ENCODE data around the gene DENND1A.
"Not testable (repeated sequence)": the region's sequence is repeated elsewhere in the genome, so short reads cannot be mapped to it uniquely, and the experiment has no call there.

Gene DENND1A

DNA sequence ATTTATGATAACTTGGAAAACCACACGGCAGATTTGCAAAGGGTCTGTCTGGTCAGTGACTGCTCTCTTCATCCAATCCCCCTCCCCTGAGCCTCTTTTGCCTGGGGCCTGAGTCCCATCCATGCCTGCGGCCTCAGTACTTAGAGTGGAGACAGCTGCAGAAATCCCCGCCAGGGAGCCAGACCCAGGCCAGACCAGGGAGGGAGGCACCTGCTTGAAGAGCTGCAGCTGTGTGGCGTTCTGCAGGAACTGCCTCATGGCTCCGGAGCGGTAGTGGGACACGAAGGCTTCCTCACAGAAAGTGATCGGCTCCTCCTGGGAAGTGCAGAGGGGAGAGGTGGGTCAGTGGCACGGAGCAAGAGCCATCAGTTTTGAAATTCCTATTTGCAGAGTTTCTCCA lies 472.3 kb downstream of the DENND1A start:
- DNase-seq (ENCODE audit: low read depth in 2 of 2), result no peak

DNA sequence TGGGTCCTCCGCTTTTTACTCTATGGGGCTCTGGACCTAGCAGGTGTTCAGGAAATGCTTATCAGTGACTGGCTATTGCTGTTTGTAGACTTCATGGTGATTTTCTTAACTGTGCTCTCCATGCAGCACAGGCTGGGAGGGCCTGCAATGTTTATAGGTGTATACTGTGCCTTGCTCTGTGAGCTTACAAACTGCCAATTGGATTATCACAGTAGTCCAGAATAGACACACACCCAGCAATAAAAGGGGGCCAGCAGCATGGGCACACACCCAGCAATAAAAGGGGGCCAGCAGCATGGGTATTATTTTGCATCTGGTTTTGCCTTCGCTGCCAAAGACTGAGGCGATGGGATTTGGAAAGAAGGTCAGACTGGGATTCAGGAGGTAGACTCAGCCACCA lies 473.9 kb downstream of the DENND1A start:
- no peak for DNase-seq (ENCODE audit: low read depth in 2 of 2)

DNA sequence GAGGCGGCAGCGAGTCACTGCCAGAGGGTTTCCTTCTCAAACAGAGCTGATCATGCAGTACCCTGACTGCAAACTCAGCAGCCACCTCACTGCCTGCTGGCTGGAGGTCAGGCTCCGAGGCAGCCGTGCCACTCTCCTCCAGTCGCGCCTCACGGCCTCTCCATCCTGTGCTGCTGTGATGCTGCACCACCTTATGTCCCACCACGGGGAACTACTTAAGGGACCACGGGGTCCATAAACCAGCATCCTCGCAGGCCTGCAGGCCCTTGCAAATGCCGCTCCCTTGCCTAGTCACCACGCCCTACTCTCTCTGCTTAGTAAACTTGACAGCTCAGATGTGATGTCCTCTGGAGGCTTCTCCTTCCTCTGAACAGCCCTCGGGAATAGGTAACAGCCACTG lies 474.7 kb downstream of the DENND1A start:
- no peak for DNase-seq (ENCODE audit: low read depth in 2 of 2)

DNA sequence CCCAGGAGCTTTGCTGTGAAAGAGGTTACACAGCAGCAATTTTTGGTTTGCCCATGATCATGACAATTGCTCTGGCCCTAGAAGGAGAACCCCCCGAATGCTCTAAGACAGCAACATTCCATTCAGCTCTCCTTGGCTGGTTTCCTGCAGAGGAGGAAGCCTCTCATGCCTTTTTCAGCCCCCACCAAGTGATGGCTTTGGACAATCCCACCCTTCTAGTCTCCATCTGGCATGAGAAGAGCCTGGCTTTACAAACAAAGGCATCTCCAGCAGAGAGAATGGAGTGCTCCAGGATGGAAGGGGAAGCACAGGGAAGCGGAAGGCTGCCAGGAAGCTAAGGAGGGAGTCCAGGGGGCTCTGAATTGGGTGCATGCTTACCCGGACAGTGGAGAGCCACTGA lies 475.6 kb downstream of the DENND1A start:
- DNase-seq (ENCODE audit: low read depth in 2 of 2), result no peak

DNA sequence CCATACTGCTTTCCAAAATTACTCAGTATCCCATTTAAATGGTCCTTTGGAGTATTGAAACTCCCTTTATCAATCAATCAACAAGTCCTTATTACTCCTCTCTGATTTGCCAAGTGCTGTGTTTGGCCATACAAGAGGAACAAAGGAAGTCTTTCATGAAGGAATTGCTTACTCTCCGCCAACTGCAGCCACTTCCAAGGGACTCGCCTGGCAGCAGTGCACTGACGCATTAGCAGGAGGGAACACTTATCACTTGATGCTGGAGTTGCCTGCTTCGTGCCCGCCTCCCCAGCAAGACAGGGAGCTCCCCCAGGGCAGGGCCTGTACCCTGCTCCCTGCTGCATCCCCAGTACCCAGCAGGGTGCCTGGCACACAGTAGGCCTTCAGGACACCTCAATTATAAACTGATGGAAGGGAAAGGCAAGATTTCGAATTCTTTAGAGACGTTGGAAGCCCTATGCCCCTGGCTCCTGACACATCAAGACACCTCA lies 476.1 kb downstream of the DENND1A start:
- DNase-seq (ENCODE audit: low read depth in 2 of 2), result no peak

DNA sequence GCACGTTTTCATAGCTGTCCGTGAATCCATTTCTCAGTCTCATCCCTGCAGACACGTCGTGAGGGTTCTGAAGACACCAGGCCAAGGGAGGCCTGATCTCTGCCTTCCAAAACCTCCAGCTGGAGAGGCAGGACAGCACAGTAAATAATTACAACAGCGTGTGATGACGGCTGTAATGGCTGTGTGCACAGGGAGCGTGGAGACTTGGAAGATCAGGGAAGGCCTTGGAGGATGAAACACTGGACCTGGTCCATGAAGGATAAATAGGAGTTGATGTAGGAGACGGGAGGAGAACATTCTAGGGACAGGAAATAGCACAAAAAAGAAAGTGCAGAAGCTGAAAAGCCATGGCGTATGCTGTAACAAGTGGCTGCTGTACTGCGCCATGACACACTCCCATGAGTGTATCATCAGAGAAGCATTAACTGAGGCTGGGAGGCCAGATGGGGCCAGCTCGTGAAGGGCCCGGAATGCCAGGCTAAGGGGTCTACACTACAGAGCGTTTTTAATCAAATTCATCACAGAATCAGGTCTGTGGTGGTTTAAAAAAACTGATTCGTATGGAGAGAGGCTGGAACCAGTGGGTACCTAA lies 476.8 kb downstream of the DENND1A start:
- no peak for DNase-seq (ENCODE audit: low read depth in 2 of 2)

DNA sequence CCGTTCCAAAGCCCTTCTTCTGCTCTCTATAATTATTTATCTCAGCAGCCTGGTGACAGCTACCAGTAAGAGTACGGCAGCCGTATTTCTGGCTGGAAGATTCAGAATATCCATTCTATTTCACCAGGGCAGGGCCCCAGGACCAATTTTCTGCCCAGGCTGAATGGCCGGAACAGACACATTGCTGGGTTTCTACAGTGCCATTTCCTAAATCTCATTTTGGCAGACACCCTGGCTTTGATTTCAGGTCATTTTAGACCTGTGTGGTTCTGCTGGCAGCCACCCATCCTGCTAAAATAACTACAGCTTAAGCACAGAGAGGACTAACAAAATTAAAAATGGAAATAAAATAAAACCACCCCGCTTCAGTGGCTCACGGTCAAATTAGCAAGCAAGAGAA lies 478.9 kb downstream of the DENND1A start:
- no peak for DNase-seq (ENCODE audit: low read depth in 2 of 2)

DNA sequence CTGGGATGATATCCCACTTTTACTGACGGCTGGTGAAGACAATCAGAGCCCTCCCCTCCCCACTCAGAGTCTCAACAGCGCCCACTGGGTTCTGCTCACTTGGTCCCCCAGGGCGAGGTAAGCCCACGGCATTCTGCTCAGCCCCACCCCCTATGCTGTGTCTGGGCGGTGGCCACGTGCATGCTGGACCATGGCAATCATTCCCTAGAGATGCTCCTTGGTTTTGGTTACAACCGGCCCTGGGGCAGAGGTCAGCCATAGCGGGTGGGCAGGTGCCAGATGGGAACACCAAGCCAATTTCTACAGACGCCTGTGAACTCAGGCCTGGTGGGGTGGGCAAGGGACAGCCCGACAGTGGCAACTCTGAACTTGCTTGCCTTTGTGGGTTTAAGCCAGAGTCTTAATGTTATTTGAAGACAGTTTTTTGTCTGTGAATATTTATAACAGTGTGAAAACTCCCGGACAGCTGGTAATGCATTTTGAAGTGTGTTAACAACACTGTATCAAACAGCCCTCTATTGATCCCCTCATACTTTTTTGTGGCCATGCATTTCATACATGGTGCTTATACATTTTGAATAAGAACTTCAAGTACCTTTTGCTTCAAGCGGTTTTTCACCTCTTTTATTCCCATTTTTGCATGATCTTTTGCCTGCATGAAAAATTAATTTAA lies 479.7 kb downstream of the DENND1A start:
- no peak for DNase-seq (ENCODE audit: low read depth in 2 of 2)

DNA sequence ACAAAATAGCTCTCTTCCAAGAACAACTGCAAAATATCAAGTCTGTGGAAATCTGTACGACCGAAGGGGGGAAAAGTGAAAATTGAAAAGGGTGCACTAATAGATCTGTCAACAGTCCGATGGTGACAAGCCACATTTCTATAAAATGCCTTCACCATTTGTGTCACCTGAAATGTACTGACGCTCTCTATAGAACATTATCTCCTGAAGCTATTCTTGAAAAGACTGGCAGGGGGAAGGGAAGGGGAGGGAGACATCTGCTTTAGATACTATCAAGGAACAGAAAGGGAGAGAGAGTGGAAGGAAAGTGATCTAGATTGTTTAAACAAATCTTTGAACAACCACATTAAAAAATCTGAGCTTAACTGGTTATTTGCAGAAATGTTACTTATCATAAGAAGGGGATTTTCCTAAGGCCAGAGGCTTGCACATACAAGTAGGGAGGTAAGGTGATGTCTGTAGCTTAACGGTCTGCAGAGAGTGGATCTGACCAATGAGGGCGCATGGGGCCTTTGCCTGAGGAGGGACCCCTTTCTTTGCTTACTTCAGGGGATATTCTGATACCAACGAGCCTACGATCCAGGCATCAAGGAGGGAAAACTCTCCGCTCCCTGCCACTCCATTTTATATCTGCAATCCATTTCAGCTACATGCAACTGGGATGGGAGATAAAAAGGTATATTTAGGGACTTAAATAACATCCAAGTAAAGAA lies 481.8 kb downstream of the DENND1A start:
- DNase-seq (ENCODE audit: low read depth in 2 of 2), result no peak

DNA sequence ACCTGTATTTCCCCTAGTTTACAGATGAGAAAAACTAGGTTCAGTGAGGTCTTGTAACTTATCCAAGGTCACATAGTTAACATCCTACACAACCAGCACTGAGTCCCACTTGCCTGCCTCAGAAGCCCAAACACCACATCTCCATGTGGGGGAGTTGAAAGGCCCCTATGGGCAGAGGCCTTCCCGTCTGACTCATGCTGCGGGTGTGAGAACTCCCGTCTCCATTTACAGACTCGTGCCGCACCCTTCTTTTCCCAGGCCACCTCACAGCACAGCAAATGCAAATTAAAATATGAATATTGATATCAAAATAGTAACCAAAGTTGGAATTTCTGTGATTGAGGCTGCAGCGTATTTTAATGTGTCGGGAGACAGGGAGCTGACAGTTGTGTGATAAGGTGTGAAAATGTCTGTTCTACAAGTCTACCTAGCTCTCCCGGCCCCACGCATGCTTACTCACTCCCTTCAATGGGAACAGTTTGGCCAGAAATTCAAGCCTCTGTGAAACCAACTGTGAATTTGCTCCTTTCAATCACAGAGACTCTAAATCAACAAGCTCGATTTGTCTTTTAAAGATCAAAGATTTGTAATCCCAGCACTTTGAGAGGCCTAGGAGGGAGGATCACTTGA lies 483.8 kb downstream of the DENND1A start:
- DNase-seq (ENCODE audit: low read depth in 2 of 2), result no peak

DNA sequence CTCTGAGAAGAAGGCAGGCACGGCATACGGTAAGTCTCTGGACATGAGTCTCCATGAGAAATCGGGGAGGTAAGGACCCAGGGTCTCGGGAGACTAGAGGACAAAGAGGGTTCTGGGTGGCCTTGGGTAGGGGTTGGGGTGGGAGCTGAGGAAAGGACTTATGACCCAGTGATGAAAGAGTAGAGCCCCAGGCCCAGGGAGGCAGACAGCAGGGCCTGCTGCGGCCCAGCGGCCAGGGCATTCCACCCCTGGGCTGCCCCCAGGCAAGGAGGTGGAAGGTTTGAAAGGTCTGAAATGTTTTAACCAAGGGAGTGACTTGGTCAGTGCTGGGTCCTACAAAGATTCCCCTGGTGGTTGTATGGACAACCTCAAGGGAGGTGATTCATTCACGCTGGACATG lies 484.8 kb downstream of the DENND1A start:
- no peak for DNase-seq (ENCODE audit: low read depth in 2 of 2)

DNA sequence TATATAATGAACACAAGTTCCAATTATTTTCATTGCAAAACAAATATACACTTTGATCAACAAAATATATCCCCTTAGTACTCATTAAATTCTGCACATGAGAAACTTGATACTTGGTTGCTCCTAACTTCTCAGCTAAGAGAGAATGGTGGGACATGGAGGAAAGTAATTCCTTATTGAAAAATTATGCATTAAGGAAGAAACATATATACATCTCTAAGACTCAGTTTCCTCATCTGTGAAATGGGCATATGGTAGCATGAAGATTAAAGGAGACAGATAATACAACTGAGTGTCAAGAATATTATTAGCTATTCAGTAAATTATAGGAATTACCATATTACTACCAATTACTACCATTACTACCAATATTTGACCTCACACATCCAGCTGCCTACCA lies 488.2 kb downstream of the DENND1A start:
- no peak for DNase-seq (ENCODE audit: low read depth in 2 of 2)

DNA sequence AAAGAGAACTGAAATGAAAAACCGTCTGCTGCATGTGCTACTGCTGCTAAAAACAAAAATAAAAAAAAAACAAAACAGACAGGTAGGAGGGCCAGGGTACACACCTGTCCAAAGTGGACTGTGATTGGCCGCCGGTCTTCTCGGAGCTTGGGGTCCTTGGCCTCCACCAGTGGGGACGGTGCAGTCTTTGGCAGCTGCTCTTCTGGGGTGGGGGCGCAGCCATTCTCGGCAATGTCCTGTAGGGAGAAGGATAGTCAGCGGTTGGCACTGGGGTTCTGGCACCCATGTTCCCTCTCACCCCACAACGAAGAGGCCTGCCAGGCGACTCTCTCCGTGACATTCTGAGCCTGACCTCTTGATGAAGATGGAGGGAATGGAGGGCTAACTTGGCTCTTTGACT lies 489.7 kb downstream of the DENND1A start:
- no peak for DNase-seq (ENCODE audit: low read depth in 2 of 2)

DNA sequence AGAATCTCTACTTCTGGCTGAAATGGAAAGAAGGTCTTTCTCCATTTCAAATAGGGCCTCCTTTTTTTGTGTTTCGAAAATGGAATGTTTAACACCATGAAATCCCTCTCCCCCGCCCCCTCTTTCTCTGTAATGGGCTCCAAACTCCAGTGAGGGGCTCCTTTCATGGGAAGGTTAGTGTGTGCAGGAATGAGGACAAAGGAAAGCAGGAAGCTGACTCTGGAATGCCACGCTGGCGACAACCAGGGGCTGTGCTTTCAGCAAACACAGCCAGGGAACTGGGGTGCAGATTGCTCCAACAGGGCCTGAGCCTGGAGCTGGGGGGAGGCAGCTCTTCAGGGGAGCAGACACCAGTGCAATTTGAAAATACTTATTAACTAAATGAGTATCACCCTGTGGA lies 491.1 kb downstream of the DENND1A start:
- no peak for DNase-seq (ENCODE audit: low read depth in 2 of 2)

DNA sequence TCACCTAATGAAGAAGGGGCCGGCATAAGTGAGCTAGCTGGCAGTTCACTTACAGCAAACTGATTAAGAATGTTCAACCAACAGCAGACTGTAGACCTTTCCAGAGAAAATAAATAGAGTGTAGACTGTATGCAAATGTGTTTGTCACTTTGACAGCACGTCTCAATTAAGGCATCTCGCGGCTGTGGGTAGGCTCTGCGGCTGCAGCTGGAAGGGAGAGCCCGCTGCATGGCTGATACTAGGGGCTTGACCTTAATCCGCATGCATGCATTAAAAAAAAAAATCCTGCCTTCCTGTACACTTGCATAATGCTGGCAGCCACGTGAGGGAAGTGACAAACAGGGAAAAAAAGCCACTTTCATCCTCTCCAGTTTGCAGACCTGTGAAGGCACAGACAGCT lies 491.6 kb downstream of the DENND1A start:
- DNase-seq (ENCODE audit: low read depth in 2 of 2), result no peak

DNA sequence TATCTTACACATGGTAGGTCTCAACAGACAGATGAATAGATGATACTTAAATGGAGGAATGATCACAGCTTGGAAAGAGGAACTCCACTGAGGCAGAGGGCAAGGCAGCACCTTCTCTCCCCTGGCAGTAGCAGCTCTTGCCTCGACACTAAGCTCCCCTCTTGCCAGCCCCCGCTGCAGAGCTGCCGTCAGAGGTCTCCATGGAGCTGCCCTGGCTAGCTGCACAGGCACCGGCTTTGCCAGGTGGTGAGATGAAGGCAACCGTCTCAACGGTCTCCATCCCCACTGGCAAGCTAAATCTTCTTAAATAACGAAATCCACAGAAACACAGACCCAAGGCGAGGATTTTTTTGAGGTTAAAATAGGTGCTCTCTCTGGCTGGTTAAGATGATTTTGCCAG lies 492.7 kb downstream of the DENND1A start:
- DNase-seq (ENCODE audit: low read depth in 2 of 2), result no peak

DNA sequence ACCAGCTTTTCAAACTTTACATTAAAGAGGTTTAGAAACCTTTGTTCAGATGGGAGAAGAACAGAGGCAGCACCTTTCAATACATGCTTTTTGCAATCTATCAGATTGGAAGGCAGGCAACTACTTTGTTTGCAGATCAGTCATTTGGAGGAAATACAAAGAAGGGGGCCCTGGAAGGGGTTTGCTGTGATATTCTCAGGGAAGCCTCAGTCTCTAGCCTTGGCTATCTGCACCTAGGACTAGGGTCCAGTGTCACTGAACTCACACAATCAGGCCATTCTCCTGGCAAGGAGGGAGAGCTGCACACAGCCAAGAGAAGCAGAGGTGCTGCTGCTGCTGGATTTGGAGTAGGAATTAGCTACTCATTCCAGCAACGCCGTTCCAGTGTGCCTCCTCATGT lies 494.5 kb downstream of the DENND1A start:
- DNase-seq (ENCODE audit: low read depth in 2 of 2), result no peak

DNA sequence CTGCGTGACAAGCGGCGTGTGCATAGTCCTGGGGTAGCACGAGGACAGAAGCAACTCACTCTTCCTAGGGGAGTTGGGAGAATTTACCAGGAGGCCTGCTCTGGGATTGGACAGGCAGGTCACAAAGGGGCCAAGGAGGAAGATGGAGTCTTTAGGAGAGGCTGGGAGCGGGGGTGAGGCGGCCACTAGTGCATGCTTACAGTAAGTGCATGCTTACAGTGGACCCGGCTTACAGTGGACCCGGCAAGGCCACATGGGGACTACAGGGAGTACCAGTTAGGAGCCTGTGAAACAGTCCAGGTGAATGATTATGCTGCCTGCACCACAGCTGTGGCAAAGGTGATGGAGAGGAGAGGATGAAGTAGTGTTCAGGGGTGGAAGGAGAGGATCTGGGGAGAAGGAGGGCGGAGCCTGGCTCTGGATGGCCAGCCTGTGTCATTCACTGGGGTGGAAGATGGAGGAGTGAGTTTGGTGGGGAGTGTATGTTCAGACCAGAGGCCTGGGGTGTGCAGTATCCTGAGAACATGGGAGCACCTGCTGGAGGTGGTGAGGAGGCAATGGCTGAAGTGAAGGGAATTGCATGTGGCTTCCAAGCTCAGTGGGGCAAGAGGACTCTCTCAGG lies 495.2 kb downstream of the DENND1A start:
- DNase-seq (ENCODE audit: low read depth in 2 of 2), result no peak

DNA sequence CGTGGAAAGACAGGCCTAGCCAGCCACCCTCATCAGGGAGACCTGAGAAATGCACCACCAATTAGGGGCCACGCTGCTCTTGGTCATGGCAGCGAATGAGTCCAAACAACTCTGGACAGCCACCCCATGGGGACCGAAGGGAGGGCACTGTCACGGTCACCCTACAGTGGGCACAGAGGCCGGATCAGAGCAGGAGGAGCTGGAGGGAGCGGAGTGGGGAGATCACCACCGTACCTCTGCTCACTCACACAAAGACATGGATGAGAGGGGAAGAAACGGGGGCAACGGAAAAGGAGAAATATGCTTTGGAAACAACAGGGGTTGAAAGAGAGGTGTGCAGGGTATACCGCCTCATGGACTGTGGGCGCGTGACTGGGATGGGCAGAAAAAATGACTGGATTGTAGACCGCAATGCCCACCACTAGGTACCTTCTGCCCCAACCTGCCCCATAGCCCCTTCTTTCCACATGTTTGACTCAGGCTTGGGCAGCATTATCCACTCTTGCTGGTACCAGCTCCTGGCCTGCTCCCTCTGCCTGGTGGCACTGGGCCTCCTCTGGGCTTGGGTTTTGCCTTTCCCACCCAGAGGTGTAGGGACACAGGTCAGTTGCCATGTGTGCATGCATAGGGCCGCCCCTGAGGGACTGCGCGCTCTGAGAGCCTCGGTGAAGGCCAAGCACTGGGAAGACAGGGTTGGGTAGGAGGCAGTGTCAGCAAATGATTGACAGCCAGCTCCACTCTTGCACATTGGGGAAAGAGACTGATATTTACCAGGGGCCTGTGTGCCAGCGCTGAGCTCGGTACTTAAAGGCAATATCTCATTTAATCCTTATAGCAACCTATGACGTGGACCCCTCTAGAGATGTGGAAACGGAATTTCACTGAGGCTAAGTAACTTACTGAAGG lies 497.3 kb downstream of the DENND1A start:
- no peak for DNase-seq (ENCODE audit: low read depth in 2 of 2)

DNA sequence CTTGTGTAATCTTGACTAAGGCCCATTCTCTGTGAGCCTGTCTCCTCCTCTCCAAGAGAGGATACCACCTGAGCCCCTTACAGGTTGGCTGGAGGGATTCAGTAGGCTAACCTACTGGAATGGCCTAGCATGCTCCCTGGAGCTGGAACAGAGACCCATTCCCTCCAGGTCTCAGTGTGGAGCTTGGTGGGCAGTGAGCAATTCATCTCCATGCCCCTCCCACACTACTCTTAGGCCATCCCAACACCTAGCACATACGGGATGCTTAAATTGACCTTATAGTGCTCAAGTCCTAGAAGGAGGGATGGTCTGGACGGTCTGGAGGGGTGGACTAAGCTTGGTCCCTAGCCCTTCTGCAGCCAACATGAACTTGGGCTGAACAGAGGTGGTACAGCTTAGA lies 498.3 kb downstream of the DENND1A start:
- no peak for DNase-seq (ENCODE audit: low read depth in 2 of 2)

DNA sequence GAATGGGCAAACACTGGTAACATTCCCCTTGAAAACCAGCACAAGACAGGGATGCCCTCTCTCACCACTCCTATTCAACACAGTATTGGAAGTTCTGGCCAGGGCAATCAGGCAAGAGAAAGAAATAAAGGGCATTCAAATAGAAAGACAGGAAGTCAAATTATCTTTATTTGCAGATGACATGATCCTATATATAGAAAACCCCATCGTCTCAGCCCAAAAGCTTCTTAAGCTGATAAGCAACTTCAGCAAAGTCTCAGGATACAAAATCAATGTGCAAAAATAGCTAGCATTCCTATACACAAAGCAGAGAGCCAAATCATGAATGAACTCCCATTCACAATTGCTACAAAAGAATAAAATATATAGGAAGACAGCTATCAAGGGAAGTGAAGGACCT lies 501.5 kb downstream of the DENND1A start:
- DNase-seq (ENCODE audit: low read depth in 2 of 2), result not testable (repeated sequence)

Data from fibroblast of skin of left biceps (primary cell).